ENCODE measurements around the gene GFER.

DNA sequence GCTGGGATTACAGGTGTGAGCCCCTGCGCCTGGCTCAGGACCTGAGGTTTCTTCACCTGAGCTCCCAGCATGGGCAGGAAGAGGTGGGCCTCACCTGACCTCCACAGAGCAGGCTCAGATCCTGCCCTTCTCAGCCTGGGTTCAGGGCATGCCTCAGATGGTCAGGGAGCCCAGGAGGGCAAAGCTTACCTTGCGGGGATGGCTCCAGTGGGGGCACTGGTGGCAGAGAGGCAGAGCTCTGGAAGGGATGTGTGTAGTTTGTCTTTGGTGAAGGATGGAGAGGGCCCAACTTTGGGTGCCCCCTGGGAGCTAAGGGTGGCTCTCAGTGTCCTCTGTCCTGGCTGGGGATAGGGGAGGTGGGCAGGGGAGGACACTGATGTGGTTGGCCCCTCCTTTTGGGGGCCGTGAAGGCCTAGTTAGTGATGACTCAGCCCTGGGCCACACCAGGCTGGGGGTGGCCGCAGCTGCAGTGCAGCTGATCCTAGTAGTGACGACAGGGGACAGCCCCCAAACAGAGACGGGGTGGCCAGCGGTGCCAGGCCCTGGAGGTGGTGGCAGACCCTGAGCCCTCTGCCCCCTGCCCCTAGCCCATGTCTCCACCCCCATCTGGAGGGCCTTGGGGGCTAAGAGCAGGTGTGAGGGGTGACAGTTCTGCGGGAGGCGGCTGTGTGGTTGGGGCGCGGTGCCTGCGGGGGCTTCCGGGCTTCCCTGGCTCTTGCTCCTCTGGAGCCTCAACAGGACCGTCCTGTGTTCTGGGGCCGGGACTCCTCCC lies 48.5 kb downstream of the GFER start:
- no peak for TF ChIP-seq RARB (CRISPR knock-in tag; IDR thresholded peaks at IDR 0.05)
- TF ChIP-seq PATZ1 (CRISPR knock-in tag; IDR thresholded peaks at IDR 0.05; ENCODE audit: borderline replicate concordance): no peak
- no peak for TF ChIP-seq GLIS3 (CRISPR knock-in tag; IDR thresholded peaks at IDR 0.05)
- TF ChIP-seq, protein P1, sequence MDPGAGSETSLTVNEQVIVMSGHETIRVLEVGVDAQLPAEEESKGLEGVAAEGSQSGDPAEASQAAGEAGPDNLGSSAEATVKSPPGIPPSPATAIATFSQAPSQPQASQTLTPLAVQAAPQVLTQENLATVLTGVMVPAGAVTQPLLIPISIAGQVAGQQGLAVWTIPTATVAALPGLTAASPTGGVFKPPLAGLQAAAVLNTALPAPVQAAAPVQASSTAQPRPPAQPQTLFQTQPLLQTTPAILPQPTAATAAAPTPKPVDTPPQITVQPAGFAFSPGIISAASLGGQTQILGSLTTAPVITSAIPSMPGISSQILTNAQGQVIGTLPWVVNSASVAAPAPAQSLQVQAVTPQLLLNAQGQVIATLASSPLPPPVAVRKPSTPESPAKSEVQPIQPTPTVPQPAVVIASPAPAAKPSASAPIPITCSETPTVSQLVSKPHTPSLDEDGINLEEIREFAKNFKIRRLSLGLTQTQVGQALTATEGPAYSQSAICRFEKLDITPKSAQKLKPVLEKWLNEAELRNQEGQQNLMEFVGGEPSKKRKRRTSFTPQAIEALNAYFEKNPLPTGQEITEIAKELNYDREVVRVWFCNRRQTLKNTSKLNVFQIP (CRISPR knock-in tag; IDR thresholded peaks at IDR 0.05; ENCODE audit: borderline replicate concordance, low read depth): no peak
- TF ChIP-seq BACH2 (CRISPR knock-in tag; IDR thresholded peaks at IDR 0.05; ENCODE audit: borderline replicate concordance): no peak
- TF ChIP-seq ZFP30 (CRISPR knock-in tag; IDR thresholded peaks at IDR 0.05): no peak
- TF ChIP-seq OSR1 (CRISPR knock-in tag; IDR thresholded peaks at IDR 0.05): no peak
- no peak for TF ChIP-seq PPARA (CRISPR knock-in tag; IDR thresholded peaks at IDR 0.05; ENCODE audit: borderline replicate concordance)

Data from SK-N-SH treated with all-trans-retinoic acid at 6 μM for 48 hours (cell line).